ENCODE data around the gene TSPYL2.

Gene TSPYL2

GRCh38 chrX:53081925-53082772 lies at the start of gene TSPYL2:
TSS of gene TSPYL2 (plus strand) at chrX:53082367. CDS start at chrX:53082499, 132 bp downstream.
- Histone ChIP-seq H3K27ac (ENCODE audit: low read length) (no peak within 1 kb of the TSS), H3K27me3 (ENCODE audit: control insufficient read depth, insufficient read depth, low read length) (no peaks in the 10 kb centered on the region), H3K9ac (ENCODE audit: low read length) (peak within 1 kb of the TSS; percentile 48)

GRCh38 chrX:53036149-53036548 lies 46.0 kb upstream of the TSPYL2 start:
- Histone ChIP-seq H3K9ac (ENCODE audit: low read length) (no peak overlapping the region), H3K36me3 (ENCODE audit: control insufficient read depth, low read depth, low read length) (no peaks in the 10 kb centered on the region), H3K9me3 (ENCODE audit: control insufficient read depth, low read depth, low read length) (peaks cover 2% of the 10 kb centered on the region), H3K4me1 (ENCODE audit: control insufficient read depth, low read depth, low read length) (no peaks in the 10 kb centered on the region), H3K4me3 (ENCODE audit: low read length) (no peak overlapping the region), H3K27me3 (ENCODE audit: control insufficient read depth, insufficient read depth, low read length) (no peaks in the 10 kb centered on the region), H3K27ac (ENCODE audit: low read length) (no peak overlapping the region)

More at GRCh38 chrX:53081925-53082772, at the start of gene TSPYL2:
- Histone ChIP-seq H3K9me3 (ENCODE audit: control insufficient read depth, low read depth, low read length) (no peaks in the 10 kb centered on the region), H3K4me1 (ENCODE audit: control insufficient read depth, low read depth, low read length) (no peaks in the 10 kb centered on the region), H3K4me3 (ENCODE audit: low read length) (peak within 1 kb of the TSS; percentile 63), H3K36me3 (ENCODE audit: control insufficient read depth, low read depth, low read length) (peaks cover 21% of the 10 kb centered on the region)

DNA sequence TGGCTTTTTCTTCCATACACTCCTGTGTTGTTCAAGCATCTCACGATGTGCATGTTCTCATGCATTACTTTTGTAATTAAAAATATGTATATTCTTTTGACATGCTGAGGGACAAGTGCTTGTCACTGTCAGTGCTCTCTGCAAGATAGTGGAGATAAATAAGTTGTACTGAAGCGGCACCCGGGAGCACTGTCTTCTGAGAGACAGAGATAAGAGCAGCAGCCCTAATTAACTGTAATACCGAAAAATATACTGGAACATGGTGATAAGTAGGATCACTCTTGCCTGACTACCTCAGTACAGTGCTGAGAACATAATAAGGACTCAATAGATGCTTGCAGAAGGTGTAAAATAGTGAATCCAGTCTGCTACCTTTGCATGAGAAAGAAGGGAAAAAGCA lies 42.9 kb upstream of the TSPYL2 start:
- Histone ChIP-seq H3K9ac (ENCODE audit: low read length) (no peak overlapping the region), H3K27me3 (ENCODE audit: control insufficient read depth, insufficient read depth, low read length) (no peaks in the 10 kb centered on the region), H3K27ac (ENCODE audit: low read length) (no peak overlapping the region), H3K36me3 (ENCODE audit: control insufficient read depth, low read depth, low read length) (no peaks in the 10 kb centered on the region), H3K9me3 (ENCODE audit: control insufficient read depth, low read depth, low read length) (peaks cover 2% of the 10 kb centered on the region), H3K4me1 (ENCODE audit: control insufficient read depth, low read depth, low read length) (no peaks in the 10 kb centered on the region), H3K4me3 (ENCODE audit: low read length) (no peak overlapping the region)

GRCh38 chrX:53044995-53045394 lies 37.2 kb upstream of the TSPYL2 start:
- Histone ChIP-seq H3K36me3 (ENCODE audit: control insufficient read depth, low read depth, low read length) (no peaks in the 10 kb centered on the region), H3K4me1 (ENCODE audit: control insufficient read depth, low read depth, low read length) (no peaks in the 10 kb centered on the region), H3K9ac (ENCODE audit: low read length) (no peak overlapping the region), H3K9me3 (ENCODE audit: control insufficient read depth, low read depth, low read length) (peaks cover 5% of the 10 kb centered on the region), H3K4me3 (ENCODE audit: low read length) (no peak overlapping the region), H3K27ac (ENCODE audit: low read length) (no peak overlapping the region), H3K27me3 (ENCODE audit: control insufficient read depth, insufficient read depth, low read length) (no peaks in the 10 kb centered on the region)

- Histone ChIP-seq H3K9me3 (ENCODE audit: control insufficient read depth, low read depth, low read length) (peaks cover 3% of the 10 kb centered on the region), H3K27me3 (ENCODE audit: control insufficient read depth, insufficient read depth, low read length) (no peaks in the 10 kb centered on the region), H3K4me3 (ENCODE audit: low read length) (no peak overlapping the region), H3K36me3 (ENCODE audit: control insufficient read depth, low read depth, low read length) (no peaks in the 10 kb centered on the region), H3K27ac (ENCODE audit: low read length) (no peak overlapping the region), H3K4me1 (ENCODE audit: control insufficient read depth, low read depth, low read length) (no peaks in the 10 kb centered on the region), H3K9ac (ENCODE audit: low read length) (no peak overlapping the region)
Measured at GRCh38 chrX:53047228-53047627, 34.9 kb upstream of the TSPYL2 start.

GRCh38 chrX:53048169-53049126 lies 33.7 kb upstream of the TSPYL2 start, which contains the start of gene GPR173:
TSS of gene GPR173 (plus strand) at chrX:53048789. CDS start at chrX:53076622, 27,833 bp downstream.
- Histone ChIP-seq H3K4me3 (ENCODE audit: low read length) (peak within 1 kb of the TSS; percentile 64), H3K9ac (ENCODE audit: low read length) (peak within 1 kb of the TSS; percentile 67)

DNA sequence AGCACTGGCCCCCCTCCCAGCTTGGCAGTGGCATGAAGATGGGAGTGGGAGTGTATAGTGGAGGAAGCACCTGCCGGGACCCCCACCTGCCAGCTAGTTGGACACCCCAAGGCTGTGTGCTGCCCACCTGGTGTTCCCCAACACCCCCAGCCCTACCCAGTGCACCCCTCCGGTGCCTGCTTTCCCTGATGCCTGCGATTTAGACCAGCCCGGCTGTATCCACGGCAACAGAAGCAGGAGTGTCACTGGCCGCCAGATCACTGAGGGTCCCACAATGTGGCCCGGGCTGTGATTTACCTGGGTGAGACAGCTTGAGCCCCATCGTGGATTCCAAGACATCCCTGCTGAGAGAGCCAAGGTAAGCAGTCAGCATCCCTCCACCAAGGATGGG lies 33.0 kb upstream of the TSPYL2 start:
- Histone ChIP-seq H3K27me3 (ENCODE audit: control insufficient read depth, insufficient read depth, low read length) (no peaks in the 10 kb centered on the region), H3K9ac (ENCODE audit: low read length) (peak overlapping the region; percentile 6), H3K9me3 (ENCODE audit: control insufficient read depth, low read depth, low read length) (peaks cover 14% of the 10 kb centered on the region), H3K36me3 (ENCODE audit: control insufficient read depth, low read depth, low read length) (no peaks in the 10 kb centered on the region), H3K4me3 (ENCODE audit: low read length) (peak overlapping the region; percentile 48), H3K4me1 (ENCODE audit: control insufficient read depth, low read depth, low read length) (no peaks in the 10 kb centered on the region), H3K27ac (ENCODE audit: low read length) (no peak overlapping the region)

More at GRCh38 chrX:53048169-53049126, 33.7 kb upstream of the TSPYL2 start, which contains the start of gene GPR173:
- Histone ChIP-seq H3K27ac (ENCODE audit: low read length) (peak within 1 kb of the TSS; percentile 75), H3K27me3 (ENCODE audit: control insufficient read depth, insufficient read depth, low read length) (no peaks in the 10 kb centered on the region), H3K36me3 (ENCODE audit: control insufficient read depth, low read depth, low read length) (no peaks in the 10 kb centered on the region), H3K9me3 (ENCODE audit: control insufficient read depth, low read depth, low read length) (peaks cover 12% of the 10 kb centered on the region), H3K4me1 (ENCODE audit: control insufficient read depth, low read depth, low read length) (no peaks in the 10 kb centered on the region)

DNA sequence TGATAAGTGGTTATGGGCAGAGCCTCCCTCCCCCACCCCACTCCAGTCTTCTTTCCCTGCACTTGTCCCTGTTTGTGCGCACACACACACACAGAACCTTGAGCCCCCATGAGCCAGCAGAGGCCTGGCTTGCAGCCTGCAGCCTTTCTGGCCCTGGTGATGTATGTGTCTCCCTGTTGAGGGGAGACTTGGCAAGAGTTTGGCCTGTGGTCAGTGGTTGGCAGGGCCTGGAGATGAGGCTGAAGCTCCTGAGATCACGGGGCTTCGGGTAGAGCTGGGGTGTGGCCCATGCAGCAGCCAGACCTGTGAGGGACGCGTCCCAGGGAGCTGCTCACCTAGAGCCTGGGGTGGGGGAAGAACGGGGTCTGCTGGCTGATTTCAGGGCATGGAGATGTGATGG lies 31.3 kb upstream of the TSPYL2 start:
- Histone ChIP-seq H3K9me3 (ENCODE audit: control insufficient read depth, low read depth, low read length) (peaks cover 11% of the 10 kb centered on the region), H3K27ac (ENCODE audit: low read length) (no peak overlapping the region), H3K27me3 (ENCODE audit: control insufficient read depth, insufficient read depth, low read length) (no peaks in the 10 kb centered on the region), H3K9ac (ENCODE audit: low read length) (no peak overlapping the region), H3K36me3 (ENCODE audit: control insufficient read depth, low read depth, low read length) (no peaks in the 10 kb centered on the region), H3K4me1 (ENCODE audit: control insufficient read depth, low read depth, low read length) (no peaks in the 10 kb centered on the region), H3K4me3 (ENCODE audit: low read length) (no peak overlapping the region)

- H3K27me3 ChIP-seq (ENCODE audit: control insufficient read depth, insufficient read depth, low read length): no peaks in the 10 kb centered on the region
Measured at GRCh38 chrX:53055244-53055849, 26.8 kb upstream of the TSPYL2 start.

DNA sequence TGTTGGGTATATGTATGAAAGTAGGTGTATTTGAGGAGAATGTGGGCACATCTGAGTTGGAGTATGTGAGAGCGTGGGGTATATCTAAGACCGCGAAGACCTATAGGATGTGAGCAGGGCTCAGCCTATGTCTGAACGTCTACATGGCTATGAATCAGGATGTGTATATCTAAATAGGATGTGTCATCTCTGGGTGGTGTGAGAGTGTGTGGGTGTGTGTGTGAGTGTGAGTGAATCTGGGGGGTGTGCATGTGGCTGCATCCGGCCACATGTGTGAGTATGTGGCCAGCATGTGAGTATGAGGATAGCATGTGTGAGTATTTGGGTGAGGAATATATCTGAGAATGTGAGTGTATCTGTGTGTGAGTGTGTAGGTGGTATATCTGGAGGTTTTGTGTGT lies 25.9 kb upstream of the TSPYL2 start:
- no peak overlapping the region for H3K4me3 ChIP-seq (ENCODE audit: low read length)
- H3K4me1 ChIP-seq (ENCODE audit: control insufficient read depth, low read depth, low read length): no peaks in the 10 kb centered on the region
- peaks cover 14% of the 10 kb centered on the region for H3K9me3 ChIP-seq (ENCODE audit: control insufficient read depth, low read depth, low read length)
- H3K9ac ChIP-seq (ENCODE audit: low read length): no peak overlapping the region
- H3K27ac ChIP-seq (ENCODE audit: low read length): no peak overlapping the region
- no peaks in the 10 kb centered on the region for H3K36me3 ChIP-seq (ENCODE audit: control insufficient read depth, low read depth, low read length)
- no peaks in the 10 kb centered on the region for H3K27me3 ChIP-seq (ENCODE audit: control insufficient read depth, insufficient read depth, low read length)

More at GRCh38 chrX:53055244-53055849, 26.8 kb upstream of the TSPYL2 start:
- no peak overlapping the region for H3K9ac ChIP-seq (ENCODE audit: low read length)
- H3K9me3 ChIP-seq (ENCODE audit: control insufficient read depth, low read depth, low read length): peaks cover 14% of the 10 kb centered on the region
- H3K4me3 ChIP-seq (ENCODE audit: low read length): no peak overlapping the region
- no peak overlapping the region for H3K27ac ChIP-seq (ENCODE audit: low read length)
- H3K4me1 ChIP-seq (ENCODE audit: control insufficient read depth, low read depth, low read length): no peaks in the 10 kb centered on the region
- H3K36me3 ChIP-seq (ENCODE audit: control insufficient read depth, low read depth, low read length): no peaks in the 10 kb centered on the region

- H3K27ac ChIP-seq (ENCODE audit: low read length): no peak overlapping the region
- no peaks in the 10 kb centered on the region for H3K36me3 ChIP-seq (ENCODE audit: control insufficient read depth, low read depth, low read length)
- H3K4me1 ChIP-seq (ENCODE audit: control insufficient read depth, low read depth, low read length): no peaks in the 10 kb centered on the region
- H3K9me3 ChIP-seq (ENCODE audit: control insufficient read depth, low read depth, low read length): peaks cover 18% of the 10 kb centered on the region
- H3K9ac ChIP-seq (ENCODE audit: low read length): no peak overlapping the region
- no peak overlapping the region for H3K4me3 ChIP-seq (ENCODE audit: low read length)
- H3K27me3 ChIP-seq (ENCODE audit: control insufficient read depth, insufficient read depth, low read length): no peaks in the 10 kb centered on the region
Measured at GRCh38 chrX:53065104-53065503, 17.1 kb upstream of the TSPYL2 start.
